Suppressor macrophage treated with lipopolysaccharide for 4 hours (primary cell): Measurements from ENCODE around the gene ALOX5AP.
A peak's percentile ranks its signal among the peaks of the same experiment; 100 is the strongest.

ENCODE experiments used
- DNase-seq: peaks from one replicate; pipeline ENCODE4 v3.0.0-alpha.2; 2020

The ALOX5AP gene

DNA sequence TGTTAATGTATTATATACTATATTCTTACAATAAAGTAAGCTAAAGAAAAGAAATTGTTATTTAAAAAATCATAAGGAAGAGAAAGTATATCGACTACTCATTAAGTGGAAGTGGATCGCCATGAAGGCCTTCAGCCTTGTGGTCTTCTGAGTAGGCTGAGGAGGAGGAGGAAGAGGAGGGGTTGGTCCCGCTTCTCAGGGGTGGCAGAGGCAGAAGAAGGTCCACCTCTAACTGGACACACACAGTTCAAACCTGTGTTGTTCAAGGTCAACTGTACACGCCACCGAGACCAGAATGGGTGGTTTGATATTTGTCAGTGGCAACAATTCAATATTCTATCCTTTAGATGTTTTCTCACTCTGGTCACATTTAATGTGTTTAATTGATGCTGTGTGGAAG is 67.2 kb downstream of the ALOX5AP start:
- DNase-seq, result peak; percentile 24

DNA sequence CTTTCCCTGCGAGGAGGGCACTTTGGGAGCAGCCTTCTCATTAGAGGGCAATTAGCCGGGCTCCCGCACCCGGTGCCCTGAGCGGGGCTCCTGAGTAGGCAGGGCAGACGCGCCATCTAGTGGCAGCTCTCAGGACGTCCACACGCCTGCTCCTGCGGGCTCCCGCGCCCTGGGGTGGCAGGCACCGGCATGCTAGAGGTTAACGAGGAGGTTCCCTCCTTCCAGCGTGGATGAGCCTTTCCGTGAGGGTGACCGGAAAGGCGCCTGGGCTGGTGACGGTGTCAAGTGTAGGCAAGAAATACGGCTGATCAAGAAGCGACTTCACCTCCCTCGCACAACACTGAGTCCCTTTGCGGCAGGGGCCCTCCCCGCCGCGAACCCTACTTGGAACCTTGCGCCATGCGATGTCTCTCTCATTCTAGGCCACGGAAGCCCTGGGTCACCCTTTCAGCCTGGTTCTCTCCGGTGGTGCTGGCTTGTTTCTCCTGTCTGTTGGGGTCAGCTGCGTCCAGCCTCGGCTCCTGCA is 67.7 kb downstream of the ALOX5AP start:
- DNase-seq, result peak; percentile 90

GRCh38 chr13:30803749-30804148 is 68.4 kb downstream of the ALOX5AP start:
- DNase-seq, result no peak

GRCh38 chr13:30804474-30804873 is 69.1 kb downstream of the ALOX5AP start:
- DNase-seq, result no peak

- DNase-seq, result no peak
These were observed 69.8 kb downstream of the ALOX5AP start for GRCh38 chr13:30805132-30805537.

GRCh38 chr13:30805603-30806011 is 70.3 kb downstream of the ALOX5AP start:
- DNase-seq, result no peak

- peak; percentile 71 for DNase-seq
These were observed 71.4 kb downstream of the ALOX5AP start for GRCh38 chr13:30806784-30807183.

DNA sequence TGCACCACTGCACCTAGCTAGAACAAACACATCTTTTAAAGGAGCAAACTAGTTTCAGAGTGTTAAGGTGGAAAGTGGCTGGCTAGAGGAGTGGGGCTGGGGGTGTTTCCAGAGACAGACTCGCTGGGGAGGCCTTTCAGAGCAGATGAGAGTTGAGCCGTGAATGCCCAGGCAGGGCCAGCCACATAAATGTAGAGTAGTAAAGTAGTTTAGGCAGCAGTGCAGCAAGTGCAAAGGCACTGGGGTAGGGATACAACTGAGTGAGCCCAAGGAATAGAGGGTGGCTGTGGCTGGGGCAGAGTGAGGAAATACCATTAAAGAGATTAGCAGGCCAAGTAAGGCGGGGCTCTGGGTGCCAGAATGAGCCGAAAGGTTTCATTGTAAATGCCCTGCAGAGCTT is 72.0 kb downstream of the ALOX5AP start:
- DNase-seq, result no peak

DNA sequence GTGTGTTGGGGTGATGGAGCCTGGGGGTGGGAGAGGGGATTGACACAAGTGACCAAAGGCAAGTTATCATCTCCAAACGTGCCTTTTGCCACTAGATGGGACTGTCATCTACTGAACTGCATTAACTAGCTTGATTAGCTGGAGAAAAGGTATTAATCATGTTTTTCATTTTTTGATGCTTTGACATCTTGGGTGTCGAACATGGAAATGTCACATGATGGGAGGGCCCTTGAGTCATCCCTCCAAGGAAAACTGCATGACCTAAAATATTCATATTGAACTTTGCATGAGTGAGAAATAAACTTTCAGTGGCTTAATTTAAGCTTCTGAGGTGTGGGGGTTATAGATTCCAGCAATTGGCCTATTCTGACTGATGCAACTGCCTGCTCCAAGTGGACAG is 73.3 kb downstream of the ALOX5AP start:
- DNase-seq, result no peak

DNA sequence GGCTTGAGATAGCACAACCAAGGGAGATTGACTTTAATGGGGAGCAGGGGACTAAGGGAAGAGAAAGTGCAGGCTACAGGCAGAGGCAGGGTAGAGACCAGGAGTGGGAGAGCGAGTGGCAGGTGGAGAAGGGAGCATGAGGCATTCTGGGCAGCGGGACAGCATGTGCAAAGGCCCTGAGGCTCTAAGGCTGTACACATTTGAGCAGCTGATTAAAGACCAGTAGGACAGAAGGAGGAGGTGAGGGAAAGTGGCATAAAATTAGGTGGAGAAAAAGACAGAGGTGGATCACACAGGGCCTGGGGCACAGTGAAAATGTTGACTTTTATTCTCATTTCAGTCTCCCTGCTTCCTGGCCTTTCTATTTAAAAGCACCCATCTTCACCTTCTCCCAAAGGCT is 74.4 kb downstream of the ALOX5AP start:
- DNase-seq, result no peak

GRCh38 chr13:30810261-30810701 is 74.9 kb downstream of the ALOX5AP start:
- DNase-seq, result no peak

DNA sequence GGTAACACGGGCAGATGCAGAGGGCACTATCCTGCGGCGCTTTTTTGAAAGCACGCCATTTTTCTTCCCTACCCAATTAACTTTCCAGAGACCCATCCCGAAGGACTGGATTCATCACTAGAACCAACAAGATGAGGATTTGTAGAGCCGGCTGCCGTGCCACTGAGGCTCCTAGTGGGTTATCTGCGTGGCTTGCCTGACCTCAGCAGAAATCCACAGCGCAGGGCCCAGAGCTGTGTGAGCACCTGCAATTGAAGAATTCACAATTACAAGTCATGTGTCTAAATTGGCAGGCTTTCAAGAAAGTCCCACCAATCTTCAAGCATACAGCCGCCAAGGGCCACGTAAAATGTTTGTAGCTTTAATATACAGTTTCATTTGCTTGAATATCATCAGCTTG is 75.5 kb downstream of the ALOX5AP start:
- no peak for DNase-seq
